CD4-positive, alpha-beta T cell treated with Interleukin-6 at 100 ng/mL for 8 hours (primary cell): ENCODE measurements around the gene SFI1.

Experiments used
- DNase-seq: peaks from one replicate; pipeline ENCODE4 v3.0.0-alpha.2; 2020; ENCODE audit warnings: mixed read lengths, low spot score

SFI1 gene

GRCh38 chr22:31616315-31616980 lies 120.1 kb downstream of the SFI1 start:
- no peak for DNase-seq

GRCh38 chr22:31618057-31618456 lies 121.7 kb downstream of the SFI1 start:
- no peak for DNase-seq

- DNase-seq, result no peak
These were observed 122.3 kb downstream of the SFI1 start for GRCh38 chr22:31618471-31619176.

- no peak for DNase-seq
These were observed 123.4 kb downstream of the SFI1 start for GRCh38 chr22:31619611-31620300.

- no peak for DNase-seq
These were observed 124.6 kb downstream of the SFI1 start for GRCh38 chr22:31620756-31621480.

- no peak for DNase-seq
These were observed 125.3 kb downstream of the SFI1 start for GRCh38 chr22:31621507-31622124.

GRCh38 chr22:31622980-31623379 lies 126.6 kb downstream of the SFI1 start:
- DNase-seq, result no peak

GRCh38 chr22:31623592-31624304 lies 127.4 kb downstream of the SFI1 start:
- DNase-seq, result no peak

- DNase-seq, result no peak
These were observed 128.9 kb downstream of the SFI1 start for GRCh38 chr22:31625257-31625640.

GRCh38 chr22:31625661-31626426 lies 129.5 kb downstream of the SFI1 start:
- no peak for DNase-seq

- DNase-seq, result no peak
These were observed 130.3 kb downstream of the SFI1 start for GRCh38 chr22:31626427-31627150.

- DNase-seq, result no peak
These were observed 130.9 kb downstream of the SFI1 start for GRCh38 chr22:31627223-31627731.

GRCh38 chr22:31628362-31628761 lies 132.0 kb downstream of the SFI1 start:
- no peak for DNase-seq

GRCh38 chr22:31628969-31629708 lies 132.8 kb downstream of the SFI1 start:
- DNase-seq, result no peak

GRCh38 chr22:31629741-31630184 lies 133.4 kb downstream of the SFI1 start:
- DNase-seq, result no peak

- peak; percentile 90 for DNase-seq
These were observed 134.3 kb downstream of the SFI1 start for GRCh38 chr22:31630331-31631329.

- no peak for DNase-seq
These were observed 135.1 kb downstream of the SFI1 start for GRCh38 chr22:31631436-31631835.
